Measurements from ENCODE around the gene CDK19. TPM values are rescaled to one million over a fixed set of nuclear protein-coding genes. Genes with fewer than 3 reads are reported as not detected.

CDK19 gene
- total and polyA plus RNA-seq, 2 of the 13 experiments (the other 11 are each of a cell fraction or from before 2014, with no cell fraction given): 13.4 to 27.0 TPM

DNA sequence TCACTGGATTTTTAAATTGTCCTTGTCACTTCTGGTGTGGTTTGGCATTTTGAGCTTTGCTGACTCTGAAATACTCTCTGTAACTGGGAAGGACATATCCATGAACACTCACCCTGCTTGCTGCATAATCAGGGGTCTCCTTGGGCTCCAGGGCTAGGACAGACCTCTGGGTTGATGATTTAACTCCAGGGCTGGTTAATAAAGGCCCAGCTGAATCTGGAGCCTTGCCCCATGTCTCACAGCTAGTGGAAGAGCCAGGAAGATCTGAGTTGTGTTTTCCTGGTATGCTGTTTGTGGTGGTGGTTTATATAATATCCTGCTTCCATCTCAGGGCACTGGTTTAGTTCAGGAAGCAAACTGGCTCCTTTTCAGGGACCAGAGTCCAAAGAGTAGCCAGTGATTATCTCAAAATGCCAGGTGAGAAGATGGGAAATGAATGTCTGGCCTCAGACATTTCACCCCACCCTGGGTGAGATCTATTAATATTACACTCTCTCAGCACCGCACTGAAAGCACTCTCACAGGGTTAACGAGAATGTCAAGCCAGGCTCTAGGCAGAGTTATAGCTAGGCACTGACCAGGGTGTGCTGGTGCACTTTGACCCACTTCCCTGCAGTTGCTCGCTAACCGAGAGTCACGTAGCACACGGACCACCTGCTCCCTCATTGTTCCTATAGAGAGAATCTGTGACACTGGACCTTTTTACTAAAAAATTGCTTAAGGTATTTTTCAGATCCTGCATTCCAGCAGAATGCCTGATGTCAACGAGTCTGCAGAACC is 248.7 kb downstream of the CDK19 start (continued):
- TF ChIP-seq ATF4 (CRISPR knock-in tag; IDR thresholded peaks at IDR 0.05) (no peak), AGO2 (optimal IDR thresholded peaks at IDR 0.05; ENCODE audit: low read depth, low read length) (no peak), PRMT3 (CRISPR knock-in tag; IDR thresholded peaks at IDR 0.05; ENCODE audit: borderline replicate concordance, low read depth) (no peak), ZNF329 (CRISPR knock-in tag; IDR thresholded peaks at IDR 0.05; ENCODE audit: low read depth) (no peak), SOX6 (IDR thresholded peaks at IDR 0.05) (no peak), SOX6 (CRISPR knock-in tag; IDR thresholded peaks at IDR 0.05) (peak; percentile 82), MIXL1 (CRISPR knock-in tag; IDR thresholded peaks at IDR 0.05) (peak; percentile 47), HDAC1 (CRISPR knock-in tag; IDR thresholded peaks at IDR 0.05) (peak; percentile 63), KDM5B (CRISPR knock-in tag; IDR thresholded peaks at IDR 0.05; ENCODE audit: borderline replicate concordance) (peak; percentile 64; the same call in 1 of the 2 replicates), THAP11 (CRISPR knock-in tag; IDR thresholded peaks at IDR 0.05) (peak; percentile 36; the same call in 1 of the 2 replicates), RELA (CRISPR knock-in tag; IDR thresholded peaks at IDR 0.05) (no peak), MTA1 (CRISPR knock-in tag; IDR thresholded peaks at IDR 0.05; ENCODE audit: borderline replicate concordance) (no peak), CREB1 (IDR thresholded peaks at IDR 0.05) (no peak), CREB1 (CRISPR knock-in tag; IDR thresholded peaks at IDR 0.05) (peak; percentile 52), ZNF235 (CRISPR knock-in tag; IDR thresholded peaks at IDR 0.05; ENCODE audit: borderline replicate concordance) (no peak), FIP1L1 (IDR thresholded peaks at IDR 0.05; ENCODE audit: borderline replicate concordance, insufficient read depth, low read depth, low read length) (no peak), ZNF44 (CRISPR knock-in tag; IDR thresholded peaks at IDR 0.05) (no peak), ZNF670 (CRISPR knock-in tag; IDR thresholded peaks at IDR 0.05; ENCODE audit: borderline replicate concordance) (no peak)
- TF ChIP-seq, protein P1, sequence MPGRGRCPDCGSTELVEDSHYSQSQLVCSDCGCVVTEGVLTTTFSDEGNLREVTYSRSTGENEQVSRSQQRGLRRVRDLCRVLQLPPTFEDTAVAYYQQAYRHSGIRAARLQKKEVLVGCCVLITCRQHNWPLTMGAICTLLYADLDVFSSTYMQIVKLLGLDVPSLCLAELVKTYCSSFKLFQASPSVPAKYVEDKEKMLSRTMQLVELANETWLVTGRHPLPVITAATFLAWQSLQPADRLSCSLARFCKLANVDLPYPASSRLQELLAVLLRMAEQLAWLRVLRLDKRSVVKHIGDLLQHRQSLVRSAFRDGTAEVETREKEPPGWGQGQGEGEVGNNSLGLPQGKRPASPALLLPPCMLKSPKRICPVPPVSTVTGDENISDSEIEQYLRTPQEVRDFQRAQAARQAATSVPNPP (CRISPR knock-in tag; IDR thresholded peaks at IDR 0.05): no peak
- TF ChIP-seq, protein P2, sequence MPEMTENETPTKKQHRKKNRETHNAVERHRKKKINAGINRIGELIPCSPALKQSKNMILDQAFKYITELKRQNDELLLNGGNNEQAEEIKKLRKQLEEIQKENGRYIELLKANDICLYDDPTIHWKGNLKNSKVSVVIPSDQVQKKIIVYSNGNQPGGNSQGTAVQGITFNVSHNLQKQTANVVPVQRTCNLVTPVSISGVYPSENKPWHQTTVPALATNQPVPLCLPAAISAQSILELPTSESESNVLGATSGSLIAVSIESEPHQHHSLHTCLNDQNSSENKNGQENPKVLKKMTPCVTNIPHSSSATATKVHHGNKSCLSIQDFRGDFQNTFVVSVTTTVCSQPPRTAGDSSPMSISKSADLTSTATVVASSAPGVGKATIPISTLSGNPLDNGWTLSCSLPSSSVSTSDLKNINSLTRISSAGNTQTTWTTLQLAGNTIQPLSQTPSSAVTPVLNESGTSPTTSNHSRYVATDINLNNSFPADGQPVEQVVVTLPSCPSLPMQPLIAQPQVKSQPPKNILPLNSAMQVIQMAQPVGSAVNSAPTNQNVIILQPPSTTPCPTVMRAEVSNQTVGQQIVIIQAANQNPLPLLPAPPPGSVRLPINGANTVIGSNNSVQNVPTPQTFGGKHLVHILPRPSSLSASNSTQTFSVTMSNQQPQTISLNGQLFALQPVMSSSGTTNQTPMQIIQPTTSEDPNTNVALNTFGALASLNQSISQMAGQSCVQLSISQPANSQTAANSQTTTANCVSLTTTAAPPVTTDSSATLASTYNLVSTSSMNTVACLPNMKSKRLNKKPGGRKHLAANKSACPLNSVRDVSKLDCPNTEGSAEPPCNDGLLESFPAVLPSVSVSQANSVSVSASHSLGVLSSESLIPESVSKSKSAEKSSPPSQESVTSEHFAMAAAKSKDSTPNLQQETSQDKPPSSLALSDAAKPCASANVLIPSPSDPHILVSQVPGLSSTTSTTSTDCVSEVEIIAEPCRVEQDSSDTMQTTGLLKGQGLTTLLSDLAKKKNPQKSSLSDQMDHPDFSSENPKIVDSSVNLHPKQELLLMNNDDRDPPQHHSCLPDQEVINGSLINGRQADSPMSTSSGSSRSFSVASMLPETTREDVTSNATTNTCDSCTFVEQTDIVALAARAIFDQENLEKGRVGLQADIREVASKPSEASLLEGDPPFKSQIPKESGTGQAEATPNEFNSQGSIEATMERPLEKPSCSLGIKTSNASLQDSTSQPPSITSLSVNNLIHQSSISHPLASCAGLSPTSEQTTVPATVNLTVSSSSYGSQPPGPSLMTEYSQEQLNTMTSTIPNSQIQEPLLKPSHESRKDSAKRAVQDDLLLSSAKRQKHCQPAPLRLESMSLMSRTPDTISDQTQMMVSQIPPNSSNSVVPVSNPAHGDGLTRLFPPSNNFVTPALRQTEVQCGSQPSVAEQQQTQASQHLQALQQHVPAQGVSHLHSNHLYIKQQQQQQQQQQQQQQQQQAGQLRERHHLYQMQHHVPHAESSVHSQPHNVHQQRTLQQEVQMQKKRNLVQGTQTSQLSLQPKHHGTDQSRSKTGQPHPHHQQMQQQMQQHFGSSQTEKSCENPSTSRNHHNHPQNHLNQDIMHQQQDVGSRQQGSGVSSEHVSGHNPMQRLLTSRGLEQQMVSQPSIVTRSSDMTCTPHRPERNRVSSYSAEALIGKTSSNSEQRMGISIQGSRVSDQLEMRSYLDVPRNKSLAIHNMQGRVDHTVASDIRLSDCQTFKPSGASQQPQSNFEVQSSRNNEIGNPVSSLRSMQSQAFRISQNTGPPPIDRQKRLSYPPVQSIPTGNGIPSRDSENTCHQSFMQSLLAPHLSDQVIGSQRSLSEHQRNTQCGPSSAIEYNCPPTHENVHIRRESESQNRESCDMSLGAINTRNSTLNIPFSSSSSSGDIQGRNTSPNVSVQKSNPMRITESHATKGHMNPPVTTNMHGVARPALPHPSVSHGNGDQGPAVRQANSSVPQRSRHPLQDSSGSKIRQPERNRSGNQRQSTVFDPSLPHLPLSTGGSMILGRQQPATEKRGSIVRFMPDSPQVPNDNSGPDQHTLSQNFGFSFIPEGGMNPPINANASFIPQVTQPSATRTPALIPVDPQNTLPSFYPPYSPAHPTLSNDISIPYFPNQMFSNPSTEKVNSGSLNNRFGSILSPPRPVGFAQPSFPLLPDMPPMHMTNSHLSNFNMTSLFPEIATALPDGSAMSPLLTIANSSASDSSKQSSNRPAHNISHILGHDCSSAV (CRISPR knock-in tag; IDR thresholded peaks at IDR 0.05; ENCODE audit: borderline replicate concordance): no peak

Data from HepG2 (cell line).